Ureter (tissue), 1 donor: ENCODE measurements around the gene PLPP7. TPM values are rescaled to one million over a fixed set of nuclear protein-coding genes. Genes with fewer than 3 reads are reported as not detected.
"Not testable (repeated sequence)": the region's sequence is repeated elsewhere in the genome, so short reads cannot be mapped to it uniquely, and the experiment has no call there.

Source experiments
- DNase-seq: peaks from one replicate; pipeline ENCODE4 v3.0.0-alpha.2; 2020; ENCODE audit warnings: low spot score
- total RNA-seq: library from RNA; stranded (reverse); gene quantifications from one replicate; pipeline ENCODE4 v1.2.4, GENCODE V29; 2023
- donor health status: DM: yes; HTN: yes; CAD: no.

Gene PLPP7
- total RNA-seq: 3.9 TPM

GRCh38 chr9:131289301-131290035, at the start of gene PLPP7:
Gene PLPP7, plus strand, starts transcription at chr9:131289723. Its CDS starts 275 bp downstream, at chr9:131289998.
- no peak for DNase-seq

GRCh38 chr9:131240047-131240921, 49.2 kb upstream of the PLPP7 start:
- no peak for DNase-seq

GRCh38 chr9:131244331-131244730, 45.2 kb upstream of the PLPP7 start:
- DNase-seq: not testable (repeated sequence)

- DNase-seq: no peak
Observed at GRCh38 chr9:131246618-131247017, 42.9 kb upstream of the PLPP7 start.

GRCh38 chr9:131252120-131252519, 37.4 kb upstream of the PLPP7 start:
- no peak for DNase-seq

- no peak for DNase-seq
Observed at GRCh38 chr9:131253891-131254491, 35.5 kb upstream of the PLPP7 start.

- DNase-seq: no peak
Observed at GRCh38 chr9:131254626-131255025, 34.9 kb upstream of the PLPP7 start.

- DNase-seq: no peak
Observed at GRCh38 chr9:131255676-131256197, 33.8 kb upstream of the PLPP7 start.

- DNase-seq: no peak
Observed at GRCh38 chr9:131257266-131258025, 32.1 kb upstream of the PLPP7 start.

GRCh38 chr9:131258186-131258585, 31.3 kb upstream of the PLPP7 start:
- no peak for DNase-seq

GRCh38 chr9:131258698-131259431, 30.7 kb upstream of the PLPP7 start:
- no peak for DNase-seq

- DNase-seq: no peak
Observed at GRCh38 chr9:131259432-131259898, 30.1 kb upstream of the PLPP7 start.

GRCh38 chr9:131259916-131260597, 29.5 kb upstream of the PLPP7 start:
- no peak for DNase-seq

- DNase-seq: no peak
Observed at GRCh38 chr9:131260751-131261452, 28.6 kb upstream of the PLPP7 start.

- DNase-seq: no peak
Observed at GRCh38 chr9:131262327-131263032, 27.0 kb upstream of the PLPP7 start.

GRCh38 chr9:131263033-131263343, 26.5 kb upstream of the PLPP7 start:
- DNase-seq: not testable (repeated sequence)

GRCh38 chr9:131263701-131264100, 25.8 kb upstream of the PLPP7 start:
- DNase-seq: no peak

- DNase-seq: no peak
Observed at GRCh38 chr9:131264231-131264630, 25.3 kb upstream of the PLPP7 start.
